ENCODE data around the gene GRM5. TPM values are rescaled to one million over a fixed set of nuclear protein-coding genes. Genes with fewer than 3 reads are reported as not detected.
"Not testable (repeated sequence)": the region's sequence is repeated elsewhere in the genome, so short reads cannot be mapped to it uniquely, and the experiment has no call there.

Gene GRM5
- total RNA-seq, 1 donor from 2014 or later = not detected

GRCh38 chr11:89057406-89057805 lies 8.4 kb downstream of the GRM5 start:
- H3K27me3 ChIP-seq; intact Hi-C loops (cut with DNase I): not testable (repeated sequence)

GRCh38 chr11:89052220-89052619 lies 13.6 kb downstream of the GRM5 start:
- H3K4me3 ChIP-seq = no peak overlapping the region
- no peak for DNase-seq (ENCODE audit: extremely low spot score in 2 of 2)
- no peaks in the 10 kb centered on the region for H3K36me3 ChIP-seq
- TF ChIP-seq POLR2A (IDR thresholded peaks at IDR 0.05) (no peak), CTCF (IDR thresholded peaks at IDR 0.05) (no peak), POLR2AphosphoS5 (IDR thresholded peaks at IDR 0.05; ENCODE audit: insufficient read depth in 1 of 2, low read depth in 1 of 2) (no peak)
- H3K27ac ChIP-seq = no peak overlapping the region
- intact Hi-C loops (cut with DNase I) = no loop called here
- H3K9me3 ChIP-seq = no peaks in the 10 kb centered on the region
- no peaks in the 10 kb centered on the region for H3K27me3 ChIP-seq
- H3K4me1 ChIP-seq = no peaks in the 10 kb centered on the region

More at GRCh38 chr11:89057406-89057805, 8.4 kb downstream of the GRM5 start:
- H3K4me1 ChIP-seq; H3K27ac ChIP-seq; DNase-seq (ENCODE audit: extremely low spot score in 2 of 2); H3K4me3 ChIP-seq; H3K36me3 ChIP-seq; H3K9me3 ChIP-seq: not testable (repeated sequence)

GRCh38 chr11:89047159-89047558 lies 18.6 kb downstream of the GRM5 start:
- DNase-seq (ENCODE audit: extremely low spot score in 2 of 2); H3K4me3 ChIP-seq; H3K9me3 ChIP-seq; intact Hi-C loops (cut with DNase I); H3K27me3 ChIP-seq; H3K36me3 ChIP-seq; H3K27ac ChIP-seq; H3K4me1 ChIP-seq: not testable (repeated sequence)

- intact Hi-C loops (cut with DNase I); H3K9me3 ChIP-seq; H3K27ac ChIP-seq; DNase-seq (ENCODE audit: extremely low spot score in 2 of 2); H3K27me3 ChIP-seq; H3K36me3 ChIP-seq; H3K4me3 ChIP-seq; H3K4me1 ChIP-seq: not testable (repeated sequence)
Observed at GRCh38 chr11:89043861-89044588, 21.8 kb downstream of the GRM5 start.

GRCh38 chr11:89029671-89030070 lies 36.1 kb downstream of the GRM5 start:
- H3K4me3 ChIP-seq; H3K36me3 ChIP-seq; H3K9me3 ChIP-seq; DNase-seq (ENCODE audit: extremely low spot score in 2 of 2); intact Hi-C loops (cut with DNase I); H3K27me3 ChIP-seq; H3K27ac ChIP-seq; H3K4me1 ChIP-seq: not testable (repeated sequence)

GRCh38 chr11:89021339-89021738 lies 44.4 kb downstream of the GRM5 start:
- H3K27me3 ChIP-seq = no peaks in the 10 kb centered on the region
- no peaks in the 10 kb centered on the region for H3K9me3 ChIP-seq
- no peak overlapping the region for H3K4me3 ChIP-seq
- H3K36me3 ChIP-seq = no peaks in the 10 kb centered on the region
- no peak for DNase-seq (ENCODE audit: extremely low spot score in 2 of 2)
- TF ChIP-seq POLR2AphosphoS5 (IDR thresholded peaks at IDR 0.05; ENCODE audit: insufficient read depth in 1 of 2, low read depth in 1 of 2) (no peak), CTCF (IDR thresholded peaks at IDR 0.05) (no peak), POLR2A (IDR thresholded peaks at IDR 0.05) (no peak)
- H3K4me1 ChIP-seq = no peaks in the 10 kb centered on the region
- intact Hi-C loops (cut with DNase I) = no loop called here
- no peak overlapping the region for H3K27ac ChIP-seq

GRCh38 chr11:89019827-89020547 lies 45.8 kb downstream of the GRM5 start:
- H3K36me3 ChIP-seq; H3K9me3 ChIP-seq; H3K27ac ChIP-seq; H3K27me3 ChIP-seq; H3K4me1 ChIP-seq; DNase-seq (ENCODE audit: extremely low spot score in 2 of 2); intact Hi-C loops (cut with DNase I); H3K4me3 ChIP-seq: not testable (repeated sequence)

Measured in vagina (tissue), 2 donors.